Activated T-cell treated with anti-CD3 and anti-CD28 coated beads for 4 hours (primary cell): ENCODE results near the gene MEGF6.
A peak's percentile ranks its signal among the peaks of the same experiment; 100 is the strongest.

Experiments
- DNase-seq: peaks from one replicate; pipeline ENCODE4 v3.0.0-alpha.2; 2020

The MEGF6 gene

GRCh38 chr1:3568815-3569435 lies 42.4 kb downstream of the MEGF6 start:
- DNase-seq, result no peak

GRCh38 chr1:3566951-3567804 lies 44.1 kb downstream of the MEGF6 start:
- DNase-seq, result no peak

GRCh38 chr1:3566003-3566885 lies 45.1 kb downstream of the MEGF6 start:
- DNase-seq, result no peak

- DNase-seq, result peak; percentile 14
Observed at GRCh38 chr1:3564921-3565831, 46.1 kb downstream of the MEGF6 start.

GRCh38 chr1:3563610-3564009 lies 47.7 kb downstream of the MEGF6 start:
- DNase-seq, result no peak

- DNase-seq, result no peak
Observed at GRCh38 chr1:3563125-3563524, 48.2 kb downstream of the MEGF6 start.

- DNase-seq, result no peak
Observed at GRCh38 chr1:3562712-3563111, 48.6 kb downstream of the MEGF6 start.

GRCh38 chr1:3561702-3562101 lies 49.6 kb downstream of the MEGF6 start:
- no peak for DNase-seq

GRCh38 chr1:3560981-3561380 lies 50.3 kb downstream of the MEGF6 start:
- DNase-seq, result no peak

- no peak for DNase-seq
Observed at GRCh38 chr1:3560251-3560871, 50.9 kb downstream of the MEGF6 start.

GRCh38 chr1:3558036-3558726 lies 53.1 kb downstream of the MEGF6 start:
- DNase-seq, result no peak

GRCh38 chr1:3557366-3557765 lies 53.9 kb downstream of the MEGF6 start:
- no peak for DNase-seq

GRCh38 chr1:3556336-3556735 lies 55.0 kb downstream of the MEGF6 start:
- no peak for DNase-seq

GRCh38 chr1:3555131-3555920 lies 56.0 kb downstream of the MEGF6 start:
- DNase-seq, result no peak

- no peak for DNase-seq
Observed at GRCh38 chr1:3553940-3554223, 57.4 kb downstream of the MEGF6 start.

- no peak for DNase-seq
Observed at GRCh38 chr1:3553166-3553939, 58.0 kb downstream of the MEGF6 start.

GRCh38 chr1:3552751-3553150 lies 58.6 kb downstream of the MEGF6 start:
- DNase-seq, result no peak

GRCh38 chr1:3552176-3552575 lies 59.1 kb downstream of the MEGF6 start:
- DNase-seq, result no peak

GRCh38 chr1:3551711-3552110 lies 59.6 kb downstream of the MEGF6 start:
- no peak for DNase-seq

- DNase-seq, result no peak
Observed at GRCh38 chr1:3551290-3551678, 60.0 kb downstream of the MEGF6 start.
